Activated CD8-positive, alpha-beta memory T cell treated with anti-CD3 and anti-CD28 coated beads for 48 hours (primary cell): ENCODE measurements around the gene IFNL4.
"Not testable (repeated sequence)": the region's sequence is repeated elsewhere in the genome, so short reads cannot be mapped to it uniquely, and the experiment has no call there.

Experiments used
- DNase-seq, 3 experiments: peaks; one replicate each; pipeline ENCODE4 v3.0.0-alpha.2; 2020; ENCODE audit warnings: low read depth in 2 of 3, low spot score in 2 of 3

The IFNL4 gene

GRCh38 chr19:39224910-39225309, 23.7 kb downstream of the IFNL4 start:
- DNase-seq, result no peak

GRCh38 chr19:39223703-39224279, 24.9 kb downstream of the IFNL4 start:
- DNase-seq, result no peak

- not testable (repeated sequence) for DNase-seq
Observed at GRCh38 chr19:39219108-39219507, 29.5 kb downstream of the IFNL4 start.

- no peak for DNase-seq
Observed at GRCh38 chr19:39218230-39219007, 30.2 kb downstream of the IFNL4 start.

- DNase-seq, result no peak
Observed at GRCh38 chr19:39217094-39217493, 31.6 kb downstream of the IFNL4 start.

GRCh38 chr19:39215323-39215722, 33.3 kb downstream of the IFNL4 start:
- not testable (repeated sequence) for DNase-seq

- DNase-seq, result peak in 2 of 3 experiments; percentile 15 to 32
Observed at GRCh38 chr19:39212375-39212742, 36.3 kb downstream of the IFNL4 start.

GRCh38 chr19:39211731-39212374, 36.8 kb downstream of the IFNL4 start:
- DNase-seq, result no peak

GRCh38 chr19:39209196-39209595, 39.5 kb downstream of the IFNL4 start:
- no peak for DNase-seq

GRCh38 chr19:39208175-39208795, 40.4 kb downstream of the IFNL4 start:
- no peak for DNase-seq

GRCh38 chr19:39207293-39207836, 41.3 kb downstream of the IFNL4 start:
- DNase-seq, result no peak

- no peak for DNase-seq
Observed at GRCh38 chr19:39206122-39206521, 42.5 kb downstream of the IFNL4 start.

- no peak for DNase-seq
Observed at GRCh38 chr19:39205449-39205764, 43.2 kb downstream of the IFNL4 start.

GRCh38 chr19:39203372-39204341, 45.0 kb downstream of the IFNL4 start, which contains the start of gene SYCN:
SYCN (minus strand) TSS chr19:39204263; CDS start chr19:39204254, 9 bp downstream.
- no peak for DNase-seq

- DNase-seq, result no peak
Observed at GRCh38 chr19:39202998-39203355, 45.7 kb downstream of the IFNL4 start.

GRCh38 chr19:39200803-39201115, 47.9 kb downstream of the IFNL4 start:
- DNase-seq, result no peak

- DNase-seq, result no peak
Observed at GRCh38 chr19:39200066-39200802, 48.4 kb downstream of the IFNL4 start.

GRCh38 chr19:39199025-39199424, 49.6 kb downstream of the IFNL4 start:
- no peak for DNase-seq

GRCh38 chr19:39197808-39198207, 50.8 kb downstream of the IFNL4 start:
- no peak for DNase-seq
